Activated CD4-positive, alpha-beta T cell treated with anti-CD3 and anti-CD28 coated beads, Interleukin-2, amount 50 U/mL, for 24 hours (primary cell): ENCODE measurements around the gene TESMIN.
A peak's percentile ranks its signal among the peaks of the same experiment; 100 is the strongest.

Experiments
- DNase-seq, 2 donors: peaks; one replicate each; pipeline ENCODE4 v3.0.0-alpha.2; 2020; ENCODE audit warnings: low read depth in 1 of 2, low spot score in 1 of 2

The TESMIN gene

GRCh38 chr11:68751331-68751856 is at the start of gene TESMIN:
Gene TESMIN, minus strand, starts transcription at chr11:68751520. Its CDS starts 860 bp downstream, at chr11:68750660.
- DNase-seq: peak; percentile 86 to 90

- peak in 1 of 2 donors; percentile 24 for DNase-seq
These were observed 47.0 kb upstream of the TESMIN start for GRCh38 chr11:68798221-68798813.

- no peak for DNase-seq
These were observed 45.5 kb upstream of the TESMIN start for GRCh38 chr11:68796801-68797200.

GRCh38 chr11:68792400-68792966 is 41.2 kb upstream of the TESMIN start:
- no peak for DNase-seq

GRCh38 chr11:68784653-68785052 is 33.3 kb upstream of the TESMIN start:
- no peak for DNase-seq

GRCh38 chr11:68783216-68783821 is 32.0 kb upstream of the TESMIN start:
- no peak for DNase-seq

GRCh38 chr11:68782711-68783110 is 31.4 kb upstream of the TESMIN start:
- no peak for DNase-seq

GRCh38 chr11:68780829-68781228 is 29.5 kb upstream of the TESMIN start:
- DNase-seq: no peak

GRCh38 chr11:68778205-68778604 is 26.9 kb upstream of the TESMIN start:
- no peak for DNase-seq

- DNase-seq: no peak
These were observed 25.3 kb upstream of the TESMIN start for GRCh38 chr11:68776442-68777235.

- no peak for DNase-seq
These were observed 24.6 kb upstream of the TESMIN start for GRCh38 chr11:68775951-68776388.

GRCh38 chr11:68774194-68774585 is 22.9 kb upstream of the TESMIN start:
- no peak for DNase-seq

GRCh38 chr11:68773521-68774193 is 22.3 kb upstream of the TESMIN start:
- no peak for DNase-seq

- no peak for DNase-seq
These were observed 21.6 kb upstream of the TESMIN start for GRCh38 chr11:68772936-68773335.

- DNase-seq: no peak
These were observed 19.5 kb upstream of the TESMIN start for GRCh38 chr11:68770781-68771180.

GRCh38 chr11:68767672-68768071 is 16.4 kb upstream of the TESMIN start:
- DNase-seq: no peak

- DNase-seq: no peak
These were observed 15.5 kb upstream of the TESMIN start for GRCh38 chr11:68766786-68767185.

GRCh38 chr11:68764746-68765145 is 13.4 kb upstream of the TESMIN start:
- DNase-seq: no peak

GRCh38 chr11:68763926-68764657 is 12.8 kb upstream of the TESMIN start:
- no peak for DNase-seq

- DNase-seq: no peak
These were observed 11.9 kb upstream of the TESMIN start for GRCh38 chr11:68763181-68763721.
